HEK293 (cell line): ENCODE results near the gene POLR3E.

ENCODE experiments used
- IKZF3 ChIP-seq: fragments of 450-650 bp; IDR thresholded peaks from 2 replicates; pipeline ENCODE4 v1.5.0; 2018; ENCODE audit warnings: missing biosample characterization, mild to moderate bottlenecking, missing genetic modification characterization, moderate library complexity
- RBAK ChIP-seq: fragments of 450-650 bp; formaldehyde crosslinking; IDR thresholded peaks from 2 replicates; pipeline ENCODE4 v1.5.1; 2016; ENCODE audit warnings: missing biosample characterization, missing genetic modification characterization
- SCRT1 ChIP-seq: fragments of 450-650 bp; formaldehyde crosslinking; IDR thresholded peaks from 2 replicates; pipeline ENCODE4 v1.5.1; 2016; ENCODE audit warnings: missing biosample characterization, missing genetic modification characterization, borderline replicate concordance
- SCRT2 ChIP-seq: fragments of 450-650 bp; formaldehyde crosslinking; IDR thresholded peaks from 2 replicates; pipeline ENCODE4 v1.5.1; 2016; ENCODE audit warnings: missing biosample characterization, missing genetic modification characterization
- WT1 ChIP-seq: fragments of 450-650 bp; formaldehyde crosslinking; IDR thresholded peaks from 2 replicates; pipeline ENCODE4 v1.5.1; 2016; ENCODE audit warnings: missing biosample characterization, missing genetic modification characterization
- ZFP69B ChIP-seq: fragments of 450-650 bp; formaldehyde crosslinking; IDR thresholded peaks from 2 replicates; pipeline ENCODE4 v1.5.1; 2016; ENCODE audit warnings: missing biosample characterization, missing genetic modification characterization
- ZNF155 ChIP-seq: fragments of 450-650 bp; formaldehyde crosslinking; IDR thresholded peaks from 2 replicates; pipeline ENCODE4 v1.5.1; 2016; ENCODE audit warnings: missing biosample characterization, missing genetic modification characterization
- ZNF184 ChIP-seq: fragments of 450-650 bp; IDR thresholded peaks from 2 replicates; pipeline ENCODE4 v1.5.1; 2018; ENCODE audit warnings: missing biosample characterization, mild to moderate bottlenecking, missing genetic modification characterization
- ZNF2 ChIP-seq: fragments of 450-650 bp; formaldehyde crosslinking; IDR thresholded peaks from 2 replicates; pipeline ENCODE4 v1.5.1; 2016; ENCODE audit warnings: missing biosample characterization, missing genetic modification characterization
- ZNF223 ChIP-seq: fragments of 450-650 bp; formaldehyde crosslinking; IDR thresholded peaks from 2 replicates; pipeline ENCODE4 v1.5.1; 2016; ENCODE audit warnings: missing biosample characterization, missing genetic modification characterization
- ZNF23 ChIP-seq: fragments of 450-650 bp; formaldehyde crosslinking; IDR thresholded peaks from 2 replicates; pipeline ENCODE4 v1.5.1; 2016; ENCODE audit warnings: missing biosample characterization, missing genetic modification characterization, borderline replicate concordance
- ZNF335 ChIP-seq: fragments of 450-650 bp; formaldehyde crosslinking; conservative IDR thresholded peaks from 2 replicates; pipeline ENCODE4 v1.5.1; 2016; ENCODE audit warnings: missing biosample characterization, missing genetic modification characterization
- ZNF555 ChIP-seq: fragments of 450-650 bp; formaldehyde crosslinking; conservative IDR thresholded peaks from 2 replicates; pipeline ENCODE4 v1.5.1; 2017; ENCODE audit warnings: missing biosample characterization, mild to moderate bottlenecking, missing genetic modification characterization, inconsistent platforms
- ZNF621 ChIP-seq: fragments of 450-650 bp; formaldehyde crosslinking; IDR thresholded peaks from 2 replicates; pipeline ENCODE4 v1.5.1; 2017; ENCODE audit warnings: missing biosample characterization, missing genetic modification characterization
- ZNF654 ChIP-seq: fragments of 450-650 bp; formaldehyde crosslinking; IDR thresholded peaks from 2 replicates; pipeline ENCODE4 v1.5.1; 2016; ENCODE audit warnings: low read depth, missing biosample characterization, missing genetic modification characterization
- ZNF660 ChIP-seq: fragments of 450-650 bp; IDR thresholded peaks from 2 replicates; pipeline ENCODE4 v1.5.1; 2018; ENCODE audit warnings: missing biosample characterization, mild to moderate bottlenecking, missing genetic modification characterization
- ZNF792 ChIP-seq: fragments of 450-650 bp; formaldehyde crosslinking; IDR thresholded peaks from 2 replicates; pipeline ENCODE4 v1.5.1; 2016; ENCODE audit warnings: missing biosample characterization, missing genetic modification characterization
- ZNF837 ChIP-seq: fragments of 450-650 bp; formaldehyde crosslinking; IDR thresholded peaks from 2 replicates; pipeline ENCODE4 v1.5.1; 2016; ENCODE audit warnings: missing biosample characterization, missing genetic modification characterization
- ZSCAN30 ChIP-seq: fragments of 450-650 bp; IDR thresholded peaks from 2 replicates; pipeline ENCODE4 v1.5.1; 2018; ENCODE audit warnings: missing biosample characterization, mild to moderate bottlenecking, missing genetic modification characterization, moderate library complexity
- TF ChIP-seq, protein P1 (sequence below): fragments of 450-650 bp; formaldehyde crosslinking; IDR thresholded peaks from 2 replicates; pipeline ENCODE4 v1.5.1; 2016; ENCODE audit warnings: missing biosample characterization, missing genetic modification characterization
- TF ChIP-seq, protein P2 (sequence below): fragments of 450-650 bp; IDR thresholded peaks from 2 replicates; pipeline ENCODE4 v1.5.1; 2018; ENCODE audit warnings: missing biosample characterization, mild to moderate bottlenecking, missing genetic modification characterization
- TF ChIP-seq, protein P3 (sequence below): fragments of 450-650 bp; formaldehyde crosslinking; IDR thresholded peaks from 2 replicates; pipeline ENCODE4 v1.5.1; 2016; ENCODE audit warnings: missing biosample characterization, missing genetic modification characterization
- TF ChIP-seq, protein P4 (sequence below): fragments of 450-650 bp; formaldehyde crosslinking; IDR thresholded peaks from 2 replicates; pipeline ENCODE4 v1.5.1; 2016; ENCODE audit warnings: missing biosample characterization, missing genetic modification characterization
- TF ChIP-seq, protein P5 (sequence below): fragments of 450-650 bp; formaldehyde crosslinking; IDR thresholded peaks from 2 replicates; pipeline ENCODE4 v1.5.1; 2016; ENCODE audit warnings: missing biosample characterization, missing genetic modification characterization, borderline replicate concordance
- TF ChIP-seq, protein P6 (sequence below): fragments of 450-650 bp; formaldehyde crosslinking; IDR thresholded peaks from 2 replicates; pipeline ENCODE4 v1.5.1; 2016; ENCODE audit warnings: missing biosample characterization, missing genetic modification characterization
- TF ChIP-seq, protein P7 (sequence below): fragments of 450-650 bp; formaldehyde crosslinking; IDR thresholded peaks from 2 replicates; pipeline ENCODE4 v1.5.1; 2016; ENCODE audit warnings: missing biosample characterization, missing genetic modification characterization
- TF ChIP-seq, protein P8 (sequence below): fragments of 450-650 bp; formaldehyde crosslinking; IDR thresholded peaks from 2 replicates; pipeline ENCODE4 v1.5.1; 2016; ENCODE audit warnings: missing biosample characterization, missing genetic modification characterization

The POLR3E gene

DNA sequence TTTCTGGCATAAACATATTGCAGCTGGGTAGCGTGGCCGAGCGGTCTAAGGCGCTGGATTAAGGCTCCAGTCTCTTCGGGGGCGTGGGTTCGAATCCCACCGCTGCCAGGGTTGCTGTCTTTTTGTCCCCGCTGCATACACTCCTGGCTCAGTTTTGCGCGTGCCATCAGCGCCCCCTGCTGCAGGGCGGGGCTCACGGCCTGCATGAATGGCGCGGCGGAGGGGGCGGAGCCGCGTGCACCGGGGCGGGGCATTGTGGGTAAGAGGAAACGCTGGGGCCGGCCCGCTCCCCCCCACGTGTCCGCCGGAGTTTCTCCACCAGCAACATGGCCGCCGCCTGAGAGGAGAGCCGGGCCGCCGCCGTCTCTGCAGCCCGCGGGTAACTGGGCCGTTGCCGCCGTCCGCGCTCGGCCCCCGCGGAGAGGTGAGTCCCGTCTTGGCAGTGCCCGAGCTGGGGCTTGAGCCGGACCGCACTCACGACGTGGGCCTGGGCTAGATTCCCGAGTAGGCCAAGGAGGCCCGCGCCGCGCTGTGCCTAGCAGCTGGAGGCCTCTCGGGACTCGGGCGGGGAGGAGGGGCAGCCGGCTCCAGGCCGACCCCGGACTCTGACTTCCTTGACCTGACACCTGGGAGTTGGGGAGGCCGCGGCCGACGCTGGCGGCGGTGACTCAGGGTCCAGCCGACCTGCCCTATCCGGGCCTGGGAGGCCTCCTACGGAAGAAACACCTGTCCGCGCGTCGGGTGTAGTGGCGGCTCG is at the start of gene POLR3E (continued):
- TF ChIP-seq RBAK, result 0 out of 2 replicates have a peak, but pooled peaks have one; percentile 11
- TF ChIP-seq, protein P1, sequence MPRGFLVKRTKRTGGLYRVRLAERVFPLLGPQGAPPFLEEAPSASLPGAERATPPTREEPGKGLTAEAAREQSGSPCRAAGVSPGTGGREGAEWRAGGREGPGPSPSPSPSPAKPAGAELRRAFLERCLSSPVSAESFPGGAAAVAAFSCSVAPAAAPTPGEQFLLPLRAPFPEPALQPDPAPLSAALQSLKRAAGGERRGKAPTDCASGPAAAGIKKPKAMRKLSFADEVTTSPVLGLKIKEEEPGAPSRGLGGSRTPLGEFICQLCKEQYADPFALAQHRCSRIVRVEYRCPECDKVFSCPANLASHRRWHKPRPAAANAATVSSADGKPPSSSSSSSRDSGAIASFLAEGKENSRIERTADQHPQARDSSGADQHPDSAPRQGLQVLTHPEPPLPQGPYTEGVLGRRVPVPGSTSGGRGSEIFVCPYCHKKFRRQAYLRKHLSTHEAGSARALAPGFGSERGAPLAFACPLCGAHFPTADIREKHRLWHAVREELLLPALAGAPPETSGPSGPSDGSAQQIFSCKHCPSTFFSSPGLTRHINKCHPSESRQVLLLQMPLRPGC (tag by site-specific recombination), result peak; percentile 86
- peak; percentile 50; the same call in 1 of the 2 replicates for TF ChIP-seq ZNF335 (tag by site-specific recombination)
- TF ChIP-seq IKZF3 (tag by site-specific recombination), result peak; percentile 40; the same call in 1 of the 2 replicates
- TF ChIP-seq ZNF184 (tag by site-specific recombination), result peak; percentile 78
- TF ChIP-seq ZNF2 (tag by site-specific recombination), result peak; percentile 99
- TF ChIP-seq SCRT2 (tag by site-specific recombination), result peak; percentile 80
- TF ChIP-seq WT1, result no peak
- TF ChIP-seq, protein P2, sequence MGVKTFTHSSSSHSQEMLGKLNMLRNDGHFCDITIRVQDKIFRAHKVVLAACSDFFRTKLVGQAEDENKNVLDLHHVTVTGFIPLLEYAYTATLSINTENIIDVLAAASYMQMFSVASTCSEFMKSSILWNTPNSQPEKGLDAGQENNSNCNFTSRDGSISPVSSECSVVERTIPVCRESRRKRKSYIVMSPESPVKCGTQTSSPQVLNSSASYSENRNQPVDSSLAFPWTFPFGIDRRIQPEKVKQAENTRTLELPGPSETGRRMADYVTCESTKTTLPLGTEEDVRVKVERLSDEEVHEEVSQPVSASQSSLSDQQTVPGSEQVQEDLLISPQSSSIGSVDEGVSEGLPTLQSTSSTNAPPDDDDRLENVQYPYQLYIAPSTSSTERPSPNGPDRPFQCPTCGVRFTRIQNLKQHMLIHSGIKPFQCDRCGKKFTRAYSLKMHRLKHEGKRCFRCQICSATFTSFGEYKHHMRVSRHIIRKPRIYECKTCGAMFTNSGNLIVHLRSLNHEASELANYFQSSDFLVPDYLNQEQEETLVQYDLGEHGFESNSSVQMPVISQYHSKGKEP (tag by site-specific recombination), result peak; percentile 92
- TF ChIP-seq ZNF155 (tag by site-specific recombination), result no peak
- 0 out of 2 replicates have a peak, but pooled peaks have one; percentile 17 for TF ChIP-seq ZNF23
- TF ChIP-seq, protein P3, sequence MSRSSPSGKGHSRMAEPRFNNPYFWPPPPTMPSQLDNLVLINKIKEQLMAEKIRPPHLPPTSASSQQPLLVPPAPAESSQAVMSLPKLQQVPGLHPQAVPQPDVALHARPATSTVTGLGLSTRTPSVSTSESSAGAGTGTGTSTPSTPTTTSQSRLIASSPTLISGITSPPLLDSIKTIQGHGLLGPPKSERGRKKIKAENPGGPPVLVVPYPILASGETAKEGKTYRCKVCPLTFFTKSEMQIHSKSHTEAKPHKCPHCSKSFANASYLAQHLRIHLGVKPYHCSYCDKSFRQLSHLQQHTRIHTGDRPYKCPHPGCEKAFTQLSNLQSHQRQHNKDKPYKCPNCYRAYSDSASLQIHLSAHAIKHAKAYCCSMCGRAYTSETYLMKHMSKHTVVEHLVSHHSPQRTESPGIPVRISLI (tag by site-specific recombination), result peak; percentile 91
- peak; percentile 85 for TF ChIP-seq ZNF792 (tag by site-specific recombination)
- 0 out of 2 replicates have a peak, but pooled peaks have one; percentile 39 for TF ChIP-seq ZNF621 (tag by site-specific recombination)
- TF ChIP-seq, protein P4, sequence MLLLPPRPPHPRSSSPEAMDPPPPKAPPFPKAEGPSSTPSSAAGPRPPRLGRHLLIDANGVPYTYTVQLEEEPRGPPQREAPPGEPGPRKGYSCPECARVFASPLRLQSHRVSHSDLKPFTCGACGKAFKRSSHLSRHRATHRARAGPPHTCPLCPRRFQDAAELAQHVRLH (tag by site-specific recombination), result peak; percentile 79
- TF ChIP-seq ZNF223 (tag by site-specific recombination), result no peak
- peak; percentile 98 for TF ChIP-seq ZNF660
- TF ChIP-seq, protein P5, sequence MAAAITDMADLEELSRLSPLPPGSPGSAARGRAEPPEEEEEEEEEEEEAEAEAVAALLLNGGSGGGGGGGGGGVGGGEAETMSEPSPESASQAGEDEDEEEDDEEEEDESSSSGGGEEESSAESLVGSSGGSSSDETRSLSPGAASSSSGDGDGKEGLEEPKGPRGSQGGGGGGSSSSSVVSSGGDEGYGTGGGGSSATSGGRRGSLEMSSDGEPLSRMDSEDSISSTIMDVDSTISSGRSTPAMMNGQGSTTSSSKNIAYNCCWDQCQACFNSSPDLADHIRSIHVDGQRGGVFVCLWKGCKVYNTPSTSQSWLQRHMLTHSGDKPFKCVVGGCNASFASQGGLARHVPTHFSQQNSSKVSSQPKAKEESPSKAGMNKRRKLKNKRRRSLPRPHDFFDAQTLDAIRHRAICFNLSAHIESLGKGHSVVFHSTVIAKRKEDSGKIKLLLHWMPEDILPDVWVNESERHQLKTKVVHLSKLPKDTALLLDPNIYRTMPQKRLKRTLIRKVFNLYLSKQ (tag by site-specific recombination), result peak; percentile 10; the same call in 1 of the 2 replicates
- TF ChIP-seq ZNF837 (tag by site-specific recombination), result 0 out of 2 replicates have a peak, but pooled peaks have one; percentile 63
- TF ChIP-seq, protein P6, sequence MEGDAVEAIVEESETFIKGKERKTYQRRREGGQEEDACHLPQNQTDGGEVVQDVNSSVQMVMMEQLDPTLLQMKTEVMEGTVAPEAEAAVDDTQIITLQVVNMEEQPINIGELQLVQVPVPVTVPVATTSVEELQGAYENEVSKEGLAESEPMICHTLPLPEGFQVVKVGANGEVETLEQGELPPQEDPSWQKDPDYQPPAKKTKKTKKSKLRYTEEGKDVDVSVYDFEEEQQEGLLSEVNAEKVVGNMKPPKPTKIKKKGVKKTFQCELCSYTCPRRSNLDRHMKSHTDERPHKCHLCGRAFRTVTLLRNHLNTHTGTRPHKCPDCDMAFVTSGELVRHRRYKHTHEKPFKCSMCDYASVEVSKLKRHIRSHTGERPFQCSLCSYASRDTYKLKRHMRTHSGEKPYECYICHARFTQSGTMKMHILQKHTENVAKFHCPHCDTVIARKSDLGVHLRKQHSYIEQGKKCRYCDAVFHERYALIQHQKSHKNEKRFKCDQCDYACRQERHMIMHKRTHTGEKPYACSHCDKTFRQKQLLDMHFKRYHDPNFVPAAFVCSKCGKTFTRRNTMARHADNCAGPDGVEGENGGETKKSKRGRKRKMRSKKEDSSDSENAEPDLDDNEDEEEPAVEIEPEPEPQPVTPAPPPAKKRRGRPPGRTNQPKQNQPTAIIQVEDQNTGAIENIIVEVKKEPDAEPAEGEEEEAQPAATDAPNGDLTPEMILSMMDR (tag by site-specific recombination), result peak; percentile 99
- peak; percentile 73 for TF ChIP-seq ZFP69B (tag by site-specific recombination)
- peak; percentile 99 for TF ChIP-seq ZSCAN30 (tag by site-specific recombination)
- peak; percentile 87 for TF ChIP-seq ZNF654 (tag by site-specific recombination)
- TF ChIP-seq, protein P7, sequence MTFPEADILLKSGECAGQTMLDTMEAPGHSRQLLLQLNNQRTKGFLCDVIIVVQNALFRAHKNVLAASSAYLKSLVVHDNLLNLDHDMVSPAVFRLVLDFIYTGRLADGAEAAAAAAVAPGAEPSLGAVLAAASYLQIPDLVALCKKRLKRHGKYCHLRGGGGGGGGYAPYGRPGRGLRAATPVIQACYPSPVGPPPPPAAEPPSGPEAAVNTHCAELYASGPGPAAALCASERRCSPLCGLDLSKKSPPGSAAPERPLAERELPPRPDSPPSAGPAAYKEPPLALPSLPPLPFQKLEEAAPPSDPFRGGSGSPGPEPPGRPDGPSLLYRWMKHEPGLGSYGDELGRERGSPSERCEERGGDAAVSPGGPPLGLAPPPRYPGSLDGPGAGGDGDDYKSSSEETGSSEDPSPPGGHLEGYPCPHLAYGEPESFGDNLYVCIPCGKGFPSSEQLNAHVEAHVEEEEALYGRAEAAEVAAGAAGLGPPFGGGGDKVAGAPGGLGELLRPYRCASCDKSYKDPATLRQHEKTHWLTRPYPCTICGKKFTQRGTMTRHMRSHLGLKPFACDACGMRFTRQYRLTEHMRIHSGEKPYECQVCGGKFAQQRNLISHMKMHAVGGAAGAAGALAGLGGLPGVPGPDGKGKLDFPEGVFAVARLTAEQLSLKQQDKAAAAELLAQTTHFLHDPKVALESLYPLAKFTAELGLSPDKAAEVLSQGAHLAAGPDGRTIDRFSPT (tag by site-specific recombination), result no peak; the same call in 1 of the 2 replicates
- no peak; the same call in 1 of the 2 replicates for TF ChIP-seq SCRT1 (tag by site-specific recombination)
- no peak for TF ChIP-seq ZNF555 (tag by site-specific recombination)
- TF ChIP-seq, protein P8, sequence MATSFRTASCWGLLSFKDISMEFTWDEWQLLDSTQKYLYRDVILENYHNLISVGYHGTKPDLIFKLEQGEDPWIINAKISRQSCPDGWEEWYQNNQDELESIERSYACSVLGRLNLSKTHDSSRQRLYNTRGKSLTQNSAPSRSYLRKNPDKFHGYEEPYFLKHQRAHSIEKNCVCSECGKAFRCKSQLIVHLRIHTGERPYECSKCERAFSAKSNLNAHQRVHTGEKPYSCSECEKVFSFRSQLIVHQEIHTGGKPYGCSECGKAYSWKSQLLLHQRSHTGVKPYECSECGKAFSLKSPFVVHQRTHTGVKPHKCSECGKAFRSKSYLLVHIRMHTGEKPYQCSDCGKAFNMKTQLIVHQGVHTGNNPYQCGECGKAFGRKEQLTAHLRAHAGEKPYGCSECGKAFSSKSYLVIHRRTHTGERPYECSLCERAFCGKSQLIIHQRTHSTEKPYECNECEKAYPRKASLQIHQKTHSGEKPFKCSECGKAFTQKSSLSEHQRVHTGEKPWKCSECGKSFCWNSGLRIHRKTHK, result no peak
